HG03064 (cell line): ENCODE data around the gene ACOT9.
"Not testable (repeated sequence)": the region's sequence is repeated elsewhere in the genome, so short reads cannot be mapped to it uniquely, and the experiment has no call there.

Experiments
- ATAC-seq: cut with Tn5 transposase; IDR thresholded peaks from one replicate; pipeline ENCODE4 v1.9.1; 2021; ENCODE audit warnings: low read depth; ENCODE audit not compliant: unreplicated experiment

ACOT9 gene

DNA sequence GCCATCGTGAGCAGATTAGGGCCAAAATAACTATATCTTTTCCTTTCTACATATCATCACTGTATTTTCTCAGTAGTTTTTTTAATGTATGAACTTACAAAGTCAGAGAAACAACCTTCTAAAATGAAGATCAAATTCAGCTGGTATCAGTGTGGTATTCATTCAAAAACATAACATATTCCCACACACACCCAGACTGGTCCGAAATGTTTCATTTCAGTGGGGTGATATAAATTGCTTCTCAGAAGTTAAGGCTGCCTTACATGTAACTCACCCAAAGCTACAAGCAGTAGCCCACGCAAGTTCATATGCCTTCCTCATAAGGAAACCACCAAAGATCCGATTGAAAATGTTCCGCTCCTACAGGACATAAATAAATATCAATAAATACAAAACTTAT lies 37.8 kb downstream of the ACOT9 start:
- ATAC-seq: no peak

- no peak for ATAC-seq
Measured at GRCh38 chrX:23704673-23705206, 38.3 kb downstream of the ACOT9 start.

DNA sequence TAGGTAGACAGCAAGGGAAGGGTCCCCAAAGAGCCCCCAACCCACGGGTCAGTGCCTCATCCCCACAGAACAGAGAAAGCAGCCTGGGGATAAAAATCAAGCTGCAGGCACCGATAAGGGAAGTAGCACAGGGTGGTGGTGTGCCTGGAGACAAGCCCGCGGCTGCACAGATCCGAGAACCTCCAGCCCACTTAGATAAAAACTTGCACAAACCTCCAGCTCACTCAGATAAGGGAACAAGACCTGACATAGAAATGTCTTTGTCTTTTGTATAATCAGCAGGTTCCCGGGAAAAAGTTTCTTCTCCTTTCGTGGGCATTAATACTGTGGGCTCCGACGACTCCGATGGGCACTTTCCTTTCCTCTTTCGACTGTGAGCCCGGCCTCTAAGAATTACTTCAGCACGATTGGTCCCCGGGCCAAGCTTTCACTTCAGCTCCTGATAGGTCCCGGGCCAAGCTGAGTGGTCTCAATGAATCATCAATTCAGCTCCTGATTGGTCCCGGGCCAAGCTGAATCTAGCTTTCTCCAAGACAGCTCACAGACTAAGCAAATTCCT lies 43.4 kb downstream of the ACOT9 start:
- ATAC-seq: peak; percentile 62

- ATAC-seq: no peak
Measured at GRCh38 chrX:23694606-23695005, 48.5 kb downstream of the ACOT9 start.

DNA sequence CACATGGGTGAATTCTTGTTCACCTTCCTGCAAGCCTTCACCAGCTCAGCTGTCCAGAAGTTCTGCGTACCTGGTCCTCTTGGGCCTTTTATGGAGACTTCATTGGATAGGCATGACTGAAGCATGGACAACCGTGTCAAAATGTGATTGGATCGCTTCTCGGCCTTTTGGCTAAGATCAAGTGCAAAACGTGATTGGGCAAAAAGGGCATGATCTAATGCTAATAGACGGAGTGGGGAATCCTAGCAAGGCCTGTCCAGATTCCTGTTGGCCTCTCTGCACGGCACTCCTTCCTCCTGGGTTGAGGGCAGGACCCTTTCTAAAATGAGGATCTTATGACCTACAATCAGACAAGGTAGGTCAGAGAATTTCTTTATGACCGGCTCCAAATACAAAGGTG lies 50.9 kb downstream of the ACOT9 start:
- ATAC-seq: no peak

DNA sequence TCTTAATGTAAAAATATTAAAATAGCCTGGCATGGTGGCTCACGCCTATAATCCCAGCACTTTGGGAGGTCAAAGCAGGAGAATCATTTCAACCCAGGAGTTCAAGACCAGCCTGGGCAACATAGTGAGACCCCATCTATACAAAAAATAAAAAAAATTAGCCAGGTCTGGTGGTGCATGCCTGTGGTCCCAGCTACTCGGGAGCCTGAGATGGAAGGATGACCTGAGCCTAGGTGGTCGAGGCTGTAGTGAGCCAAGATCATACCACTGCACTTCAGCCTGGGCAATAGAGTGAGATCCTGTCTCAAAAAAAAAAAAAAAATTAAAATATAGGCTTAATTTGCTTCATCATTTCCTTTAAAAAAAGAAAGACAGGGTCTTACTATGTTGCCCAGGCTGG lies 66.6 kb downstream of the ACOT9 start:
- not testable (repeated sequence) for ATAC-seq

DNA sequence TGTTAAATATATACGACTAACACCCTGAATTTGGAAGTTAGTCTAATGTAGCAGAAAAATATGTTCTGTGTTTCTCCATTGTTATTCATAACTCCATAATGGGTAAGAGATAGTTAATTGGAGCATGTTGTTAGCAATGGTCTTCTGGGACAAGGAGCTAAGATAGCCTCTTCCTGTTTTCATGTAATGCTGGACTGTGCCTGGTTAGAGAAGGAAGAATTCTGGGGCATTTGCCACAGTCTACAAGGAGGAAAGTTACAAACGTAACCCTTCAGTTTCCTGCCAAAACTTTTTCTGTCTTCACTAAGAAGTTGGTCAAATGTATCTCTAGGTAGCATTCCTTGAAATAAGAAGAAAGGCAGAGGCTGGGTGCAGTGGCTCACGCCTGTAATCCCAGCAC lies 70.0 kb downstream of the ACOT9 start:
- ATAC-seq: no peak

DNA sequence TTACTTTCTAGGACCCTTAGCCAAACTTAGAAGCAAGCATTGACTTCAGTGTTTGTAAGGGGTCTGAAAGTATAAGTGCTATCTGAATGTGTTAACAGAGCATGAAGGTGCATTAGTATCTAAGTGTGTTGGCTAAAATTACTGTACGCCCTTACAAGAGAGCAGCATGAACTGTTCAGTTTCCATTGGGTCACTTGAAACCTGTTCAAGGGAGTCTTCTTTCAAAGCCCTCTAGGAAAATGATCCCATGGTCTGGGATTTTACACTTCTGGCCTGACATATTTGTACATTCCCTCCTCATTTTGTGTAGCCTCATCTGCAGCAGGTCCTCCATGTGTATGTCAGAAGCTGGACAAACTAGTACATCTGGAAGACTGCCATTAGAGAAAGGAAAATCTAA lies 72.5 kb downstream of the ACOT9 start:
- no peak for ATAC-seq

- peak; percentile 48 for ATAC-seq
Measured at GRCh38 chrX:23668335-23668734, 74.7 kb downstream of the ACOT9 start.

- ATAC-seq: peak; percentile 56
Measured at GRCh38 chrX:23667239-23668177, 75.6 kb downstream of the ACOT9 start, which contains the start of gene PRDX4. TSS of gene PRDX4 (plus strand) at chrX:23667493. CDS start at chrX:23667571, 78 bp downstream.

- no peak for ATAC-seq
Measured at GRCh38 chrX:23666282-23666681, 76.8 kb downstream of the ACOT9 start.

- ATAC-seq: no peak
Measured at GRCh38 chrX:23664496-23664895, 78.6 kb downstream of the ACOT9 start.

- no peak for ATAC-seq
Measured at GRCh38 chrX:23662853-23663252, 80.2 kb downstream of the ACOT9 start.

DNA sequence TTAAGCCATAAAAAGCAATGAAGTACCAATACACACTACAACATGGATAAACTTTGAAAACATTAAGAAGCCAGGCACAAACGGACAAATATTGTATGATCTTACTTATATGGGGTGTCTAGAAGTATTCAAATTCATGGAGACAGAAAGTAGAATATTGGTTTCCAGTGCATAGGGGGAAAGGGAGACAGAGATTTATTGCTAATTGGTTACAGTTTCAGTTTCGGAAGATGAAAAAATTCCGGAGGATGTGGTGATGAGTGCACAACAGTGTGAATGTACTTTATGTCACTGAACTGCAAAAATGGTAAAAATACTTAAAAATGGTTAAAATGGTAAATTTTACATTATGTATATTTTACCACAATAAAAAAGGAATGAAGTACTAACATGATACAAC lies 80.9 kb downstream of the ACOT9 start:
- ATAC-seq: peak; percentile 54

DNA sequence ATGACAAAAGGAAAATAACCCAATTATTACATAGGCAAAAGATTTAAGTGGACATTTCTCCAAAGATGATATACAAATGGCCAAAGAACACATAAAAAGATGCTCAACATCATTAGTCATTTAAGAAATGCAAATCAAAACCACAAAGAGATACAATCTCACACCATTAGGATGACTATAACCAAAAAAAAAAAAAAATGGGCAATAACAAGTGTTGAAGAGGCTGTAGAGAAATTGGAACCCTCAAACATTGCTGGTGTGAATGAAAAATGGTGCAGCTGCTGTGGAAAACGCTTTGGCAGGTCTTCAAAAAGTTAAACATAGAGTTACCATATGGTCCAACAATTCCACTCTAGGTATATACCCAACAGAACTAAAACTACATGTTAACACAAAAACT lies 81.4 kb downstream of the ACOT9 start:
- no peak for ATAC-seq

DNA sequence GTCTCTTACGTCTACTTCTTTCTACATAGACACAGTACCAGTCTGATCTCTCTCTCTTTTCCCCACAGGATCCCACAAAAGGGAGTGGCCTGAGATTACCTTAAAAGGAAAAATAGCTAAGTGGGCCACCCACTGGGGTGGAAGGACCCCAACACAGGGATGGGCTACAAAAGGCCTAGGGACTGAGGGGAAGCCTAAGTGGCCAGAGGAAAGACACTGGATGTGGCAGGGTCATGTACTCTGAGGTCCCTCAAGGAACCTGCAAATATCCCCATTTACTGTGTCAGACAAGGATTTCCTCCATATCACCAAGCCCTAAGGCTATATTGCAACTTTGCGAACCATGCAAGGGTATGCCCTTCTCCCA lies 82.3 kb downstream of the ACOT9 start:
- ATAC-seq: no peak

DNA sequence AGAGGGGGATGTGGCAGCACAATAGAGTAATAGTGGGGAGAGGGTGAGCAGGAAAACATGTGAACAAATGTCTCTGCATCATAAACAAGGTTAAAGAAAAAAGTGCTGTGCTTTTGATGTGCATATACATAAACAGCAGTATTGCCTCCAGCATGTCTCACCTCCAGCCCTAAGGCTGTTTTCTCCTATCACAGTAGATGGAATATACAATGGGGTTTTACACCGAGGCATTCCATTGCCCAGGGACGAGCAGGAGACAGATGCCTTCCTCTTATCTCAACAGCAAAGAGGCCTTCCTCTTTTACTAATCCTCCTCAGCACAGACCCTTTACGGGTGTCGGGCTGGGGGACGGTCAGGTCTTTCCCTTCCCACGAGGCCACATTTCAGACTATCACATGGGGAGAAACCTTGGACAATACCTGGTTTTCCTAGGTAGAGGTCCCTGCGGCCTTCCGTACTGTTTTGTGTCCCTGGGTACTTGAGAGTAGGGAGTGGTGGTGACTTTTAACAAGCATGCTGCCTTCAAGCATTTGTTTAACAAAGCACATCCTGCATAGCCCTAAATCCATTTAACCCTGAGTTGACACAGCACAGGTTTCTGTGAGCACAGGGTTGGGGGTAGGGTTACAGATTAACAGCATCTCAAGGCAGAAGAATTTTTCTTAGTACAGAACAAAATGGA lies 82.9 kb downstream of the ACOT9 start:
- not testable (repeated sequence) for ATAC-seq

DNA sequence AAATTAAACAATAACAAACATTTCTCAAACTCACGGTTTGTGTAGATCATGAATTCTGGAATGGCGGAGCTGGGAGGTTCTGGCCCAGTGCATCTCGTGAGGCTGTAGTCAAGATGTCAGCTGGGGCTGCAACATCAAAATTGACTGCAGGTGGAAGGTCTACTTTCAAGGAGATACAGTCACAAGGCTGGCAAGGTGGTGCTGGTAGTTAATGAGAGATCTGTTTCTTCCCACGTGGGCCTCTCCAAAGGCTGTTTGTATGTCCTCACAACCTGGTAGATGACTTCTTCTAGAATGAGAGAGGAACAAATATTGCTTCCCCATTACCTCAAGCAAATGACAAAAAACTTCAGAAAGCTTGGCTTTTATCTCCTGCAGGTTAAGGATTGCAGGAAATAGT lies 83.7 kb downstream of the ACOT9 start:
- no peak for ATAC-seq

- ATAC-seq: no peak
Measured at GRCh38 chrX:23656684-23657083, 86.4 kb downstream of the ACOT9 start.

DNA sequence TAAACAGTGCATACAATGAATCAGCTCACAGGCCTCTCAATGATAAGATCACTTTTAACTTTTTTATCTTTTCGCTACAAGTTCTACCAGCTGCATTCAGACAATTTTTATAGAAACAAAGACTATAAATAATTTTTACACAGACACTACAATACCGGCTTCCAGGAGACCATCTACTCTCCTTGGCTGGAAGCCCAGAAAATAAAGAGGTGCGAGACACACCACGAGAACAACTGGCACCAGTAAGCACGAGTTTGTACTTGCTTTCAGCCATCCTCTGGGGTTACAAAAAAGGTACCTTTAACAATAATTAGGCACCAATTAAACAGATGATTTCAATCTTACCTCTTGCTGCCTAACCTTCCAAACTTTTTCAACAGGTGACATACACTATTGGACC lies 87.0 kb downstream of the ACOT9 start:
- ATAC-seq: no peak
